DMS79 treated with DMSO at 0.1 percent for 48 hours (cell line): ENCODE measurements around the gene CDK13.
"Not testable (repeated sequence)": the region's sequence is repeated elsewhere in the genome, so short reads cannot be mapped to it uniquely, and the experiment has no call there.

Experiments used
- DNase-seq: peaks from one replicate; lab custom pipeline; 2025; lab: John Stamatoyannopoulos, UW

Gene CDK13

GRCh38 chr7:40147371-40148246 is 197.6 kb downstream of the CDK13 start:
- no peak for DNase-seq

DNA sequence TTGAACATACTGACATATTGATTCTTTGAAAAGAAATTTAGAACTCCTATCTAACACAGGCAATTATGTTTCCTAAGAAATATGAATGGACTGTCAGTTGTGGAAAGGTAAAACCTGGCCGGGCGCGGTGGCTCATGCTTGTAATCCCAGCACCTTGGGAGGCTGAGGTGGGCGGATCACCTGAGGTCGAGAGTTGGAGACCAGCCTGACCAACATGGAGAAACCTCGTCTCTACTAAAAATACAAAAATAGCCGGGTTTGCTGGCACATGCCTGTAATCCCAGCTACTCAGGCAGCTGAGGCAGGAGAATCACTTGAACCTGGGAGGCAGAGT is 198.2 kb downstream of the CDK13 start:
- not testable (repeated sequence) for DNase-seq

DNA sequence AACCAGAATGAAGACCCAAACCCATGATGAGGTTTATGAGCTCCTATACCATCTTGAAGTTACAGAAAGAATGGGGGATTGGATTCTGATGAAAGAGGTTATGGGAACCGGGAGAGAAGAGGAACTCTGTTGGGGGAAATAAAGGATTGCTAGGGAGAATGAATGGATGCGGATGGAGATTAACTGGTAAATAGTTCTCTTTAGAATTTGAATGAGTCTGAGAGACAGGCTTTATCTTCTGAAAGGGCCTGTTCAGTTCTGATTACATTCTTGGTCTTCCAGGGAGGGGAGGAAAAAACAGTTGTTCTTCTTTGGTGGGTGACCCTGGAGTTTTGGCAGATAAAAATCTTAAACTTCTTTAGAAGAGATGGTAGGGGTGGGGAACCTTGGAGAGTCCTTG is 198.6 kb downstream of the CDK13 start:
- DNase-seq: no peak
